ENCODE results near the gene RBFOX1.

The RBFOX1 gene

GRCh38 chr16:7335991-7336634, 3.5 kb downstream of the RBFOX1 start:
- DNase-seq = no peak

- DNase-seq = no peak
Measured at GRCh38 chr16:7336742-7337141, 4.1 kb downstream of the RBFOX1 start.

DNA sequence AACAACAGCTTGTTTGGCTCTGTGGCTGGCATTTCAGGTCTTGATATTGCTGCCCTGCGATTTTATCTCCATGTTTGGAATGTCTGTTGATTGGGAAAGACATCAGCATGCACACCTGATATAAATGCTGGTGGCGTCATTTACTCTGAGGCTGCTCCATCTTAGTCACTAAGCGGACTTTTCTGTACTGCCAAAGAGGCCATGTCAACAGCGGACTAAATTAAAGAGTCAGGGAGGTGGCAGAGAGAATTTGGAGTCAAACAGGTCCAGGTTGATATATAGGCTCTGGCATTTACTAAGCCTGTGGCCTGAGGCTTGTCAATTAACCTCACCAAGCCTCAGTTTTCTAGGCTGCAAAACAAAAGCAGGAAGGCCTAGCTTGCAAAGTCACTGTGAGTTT, 6.2 kb downstream of the RBFOX1 start:
- no peak for DNase-seq

- no peak for DNase-seq
Measured at GRCh38 chr16:7339700-7340099, 7.1 kb downstream of the RBFOX1 start.

DNA sequence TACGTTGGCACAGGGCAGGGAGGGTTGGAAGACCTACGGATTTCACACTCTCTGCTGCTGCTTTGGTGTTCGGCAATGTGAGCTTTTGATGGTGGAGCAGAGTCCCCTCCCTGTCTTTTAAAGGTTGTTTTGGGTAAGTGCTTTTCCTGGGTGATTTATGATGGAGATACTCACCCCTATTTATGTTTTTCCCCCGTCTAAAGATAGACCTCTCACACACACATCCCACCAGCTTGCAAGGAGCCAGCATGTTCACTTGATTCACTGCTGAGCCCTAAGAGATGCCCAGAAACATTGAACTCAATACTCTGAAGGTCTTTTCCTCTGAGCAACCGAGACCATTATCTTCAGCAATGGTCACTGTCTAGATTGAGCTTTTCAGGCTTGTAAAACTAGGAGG, 8.3 kb downstream of the RBFOX1 start:
- DNase-seq = no peak

DNA sequence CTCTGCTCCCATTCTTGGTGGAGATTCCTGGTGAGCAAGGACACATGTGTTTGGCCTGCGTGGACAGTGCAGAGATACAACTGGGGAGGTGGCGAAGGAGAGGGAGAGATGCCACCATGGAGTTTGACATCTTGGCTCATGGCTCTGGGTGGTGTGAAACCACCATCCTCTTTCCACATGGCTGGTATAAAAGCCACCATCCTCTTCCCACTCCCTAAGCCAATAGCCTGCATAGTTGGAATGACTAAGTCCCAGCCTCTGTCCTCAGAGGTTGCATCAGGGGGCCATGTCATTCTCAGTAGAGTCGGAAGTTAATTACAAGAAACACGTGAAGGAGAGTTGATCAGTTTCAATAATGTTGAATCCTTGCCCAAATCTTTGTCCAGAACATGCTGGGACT, 10.0 kb downstream of the RBFOX1 start:
- DNase-seq = no peak

DNA sequence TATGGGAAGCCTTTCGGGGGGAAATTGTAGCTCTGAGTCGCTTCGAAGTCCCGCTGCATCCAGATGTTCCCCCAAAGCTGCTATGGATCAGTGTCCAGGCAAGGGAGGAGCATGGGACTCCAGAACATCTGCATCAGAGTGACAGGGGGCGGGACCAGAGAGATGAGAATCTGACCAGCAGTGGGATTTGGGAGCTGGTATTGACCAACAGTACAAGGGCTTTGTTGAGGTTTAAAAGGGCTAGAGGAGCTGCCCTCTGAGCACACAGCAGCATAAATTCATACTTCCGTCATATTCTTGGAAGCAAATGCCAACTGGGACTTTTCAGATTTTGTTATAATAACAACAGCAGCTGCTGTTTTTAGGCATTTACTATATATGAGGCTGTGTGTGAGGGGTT, 10.6 kb downstream of the RBFOX1 start:
- DNase-seq = no peak

DNA sequence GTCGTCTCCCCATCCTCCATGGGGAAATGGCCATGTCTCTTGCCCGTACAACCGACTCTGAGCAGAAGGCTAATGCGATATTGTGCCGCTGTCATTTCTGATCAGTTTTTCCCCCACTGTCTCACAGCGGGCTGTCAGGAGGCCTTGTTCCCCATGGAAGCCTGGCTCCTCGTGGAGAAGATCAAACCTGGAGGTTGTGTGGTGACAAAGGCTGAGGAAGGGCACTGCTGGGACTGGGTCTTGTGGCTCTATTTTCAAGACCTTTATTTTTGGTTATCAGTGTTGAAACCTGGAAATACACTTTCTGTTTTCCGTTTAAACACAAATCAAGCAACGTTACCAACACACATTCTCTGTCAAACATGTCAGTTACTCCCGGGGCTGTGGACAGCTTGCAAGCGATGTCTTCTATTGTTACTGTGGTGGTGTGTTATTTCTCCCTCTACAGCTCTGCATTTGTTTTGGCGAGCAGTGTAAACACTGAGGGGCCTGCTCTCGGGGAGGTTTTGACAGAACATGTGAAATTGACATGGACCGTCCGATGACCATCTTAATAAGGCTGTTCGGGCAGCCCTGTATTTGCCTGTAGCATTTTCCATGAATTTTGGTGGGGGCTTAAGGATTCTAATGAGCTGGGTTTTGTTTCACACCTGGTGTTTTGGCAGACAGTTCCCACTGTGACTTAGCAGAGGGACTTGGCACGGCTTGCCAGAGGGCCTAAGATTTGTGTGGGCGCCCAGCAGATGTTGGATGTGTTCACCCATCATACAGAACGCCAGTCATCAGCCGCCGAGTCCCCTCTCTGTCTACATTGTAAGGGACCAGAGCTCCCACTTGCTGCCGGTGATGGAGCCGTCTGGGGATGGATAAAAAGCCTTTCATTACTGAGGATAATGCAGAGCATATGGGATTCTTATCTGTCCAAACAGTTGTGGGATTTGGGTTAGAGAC, 12.5 kb downstream of the RBFOX1 start:
- no peak for DNase-seq

DNA sequence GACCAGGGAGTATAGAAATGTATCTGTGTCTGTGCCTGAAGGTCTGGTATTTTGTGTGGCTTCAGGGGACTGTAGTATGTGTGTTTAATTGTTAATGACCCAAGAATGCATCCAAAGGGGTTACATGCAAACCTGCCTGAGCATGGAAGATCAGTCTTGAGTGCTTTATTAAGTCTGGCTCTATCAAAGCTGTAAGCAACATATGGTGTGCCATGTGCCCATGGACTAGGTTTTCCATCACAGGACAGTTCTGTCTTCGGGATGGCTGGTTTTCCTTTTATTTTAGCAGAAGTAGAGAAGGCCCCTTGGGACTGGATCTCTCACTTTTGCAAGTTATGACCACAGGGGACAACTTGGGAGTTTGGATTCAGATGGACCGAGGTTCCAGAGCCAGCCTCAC, 18.2 kb downstream of the RBFOX1 start:
- DNase-seq = no peak

- no peak for DNase-seq
Measured at GRCh38 chr16:7351610-7352510, 19.2 kb downstream of the RBFOX1 start.

DNA sequence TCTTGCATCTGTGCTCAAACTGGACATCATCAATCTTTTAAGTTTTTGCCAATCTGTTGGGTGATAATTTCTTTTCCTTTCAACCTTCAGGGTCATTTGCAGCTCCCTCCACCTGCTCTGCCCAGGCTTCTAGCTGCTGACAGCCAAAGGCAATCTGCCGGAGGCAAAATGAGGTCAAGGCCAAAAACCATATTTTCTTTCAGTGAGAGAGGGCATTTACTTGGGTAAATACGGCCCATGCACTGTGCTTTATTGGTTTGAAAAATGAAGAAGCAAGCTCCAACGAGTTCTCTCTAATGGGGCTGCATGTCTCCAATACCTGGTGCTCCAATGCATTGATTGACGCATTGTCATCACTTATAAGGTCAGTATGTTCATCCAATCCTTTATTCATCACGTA, 23.1 kb downstream of the RBFOX1 start:
- no peak for DNase-seq

DNA sequence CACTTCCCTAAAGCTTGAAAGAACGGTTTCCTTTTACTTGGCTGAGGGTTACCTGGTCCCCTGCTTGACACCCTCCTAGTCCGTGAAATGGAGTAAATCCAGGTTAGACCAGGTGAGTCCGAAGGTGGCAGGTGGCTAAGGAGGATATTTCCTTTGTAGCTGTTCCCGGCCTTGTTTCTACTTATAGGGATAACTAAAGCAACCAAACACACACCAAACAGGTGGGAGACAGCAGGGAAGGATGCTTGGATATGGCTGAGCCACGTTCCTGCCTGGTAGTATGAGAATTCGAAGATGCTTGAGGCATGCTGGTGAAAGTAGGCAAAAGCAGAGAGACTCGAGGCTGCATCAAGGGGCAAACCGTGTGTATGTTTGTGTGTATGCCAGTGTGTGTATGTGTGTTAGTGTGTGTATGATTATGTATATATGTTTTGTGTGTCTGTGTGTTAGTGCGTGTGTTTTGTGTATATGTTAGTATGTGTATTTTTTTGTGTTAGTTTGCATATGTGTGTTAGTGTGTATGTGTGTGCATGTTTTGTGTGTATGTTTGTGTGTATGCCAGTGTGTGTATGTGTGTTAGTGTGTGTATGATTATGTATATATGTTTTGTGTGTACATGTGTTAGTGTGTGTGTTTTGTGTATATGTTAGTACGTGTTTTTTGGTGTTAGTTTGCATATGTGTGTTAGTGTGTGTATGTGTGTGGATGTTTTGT, 28.9 kb downstream of the RBFOX1 start:
- no peak for DNase-seq

DNA sequence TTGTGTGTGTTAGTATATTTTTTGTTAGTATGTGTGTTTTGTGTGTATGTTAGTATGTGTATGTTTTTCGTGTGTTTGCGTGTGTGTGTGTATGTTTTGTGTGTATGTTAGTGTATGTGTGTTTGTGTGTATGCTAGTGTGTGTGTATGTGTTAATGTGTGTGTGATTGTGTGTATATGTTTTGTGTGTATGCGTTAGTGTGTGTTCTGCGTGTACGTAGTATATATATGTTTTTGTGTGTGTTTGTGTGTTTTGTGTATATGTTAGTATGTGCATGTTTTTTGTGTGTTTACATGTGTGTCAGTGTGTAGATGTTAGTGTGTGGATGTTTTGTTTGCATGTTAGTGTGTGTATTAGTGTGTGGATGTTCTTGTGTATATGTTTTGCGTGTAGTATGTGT, 29.6 kb downstream of the RBFOX1 start:
- DNase-seq = no peak

DNA sequence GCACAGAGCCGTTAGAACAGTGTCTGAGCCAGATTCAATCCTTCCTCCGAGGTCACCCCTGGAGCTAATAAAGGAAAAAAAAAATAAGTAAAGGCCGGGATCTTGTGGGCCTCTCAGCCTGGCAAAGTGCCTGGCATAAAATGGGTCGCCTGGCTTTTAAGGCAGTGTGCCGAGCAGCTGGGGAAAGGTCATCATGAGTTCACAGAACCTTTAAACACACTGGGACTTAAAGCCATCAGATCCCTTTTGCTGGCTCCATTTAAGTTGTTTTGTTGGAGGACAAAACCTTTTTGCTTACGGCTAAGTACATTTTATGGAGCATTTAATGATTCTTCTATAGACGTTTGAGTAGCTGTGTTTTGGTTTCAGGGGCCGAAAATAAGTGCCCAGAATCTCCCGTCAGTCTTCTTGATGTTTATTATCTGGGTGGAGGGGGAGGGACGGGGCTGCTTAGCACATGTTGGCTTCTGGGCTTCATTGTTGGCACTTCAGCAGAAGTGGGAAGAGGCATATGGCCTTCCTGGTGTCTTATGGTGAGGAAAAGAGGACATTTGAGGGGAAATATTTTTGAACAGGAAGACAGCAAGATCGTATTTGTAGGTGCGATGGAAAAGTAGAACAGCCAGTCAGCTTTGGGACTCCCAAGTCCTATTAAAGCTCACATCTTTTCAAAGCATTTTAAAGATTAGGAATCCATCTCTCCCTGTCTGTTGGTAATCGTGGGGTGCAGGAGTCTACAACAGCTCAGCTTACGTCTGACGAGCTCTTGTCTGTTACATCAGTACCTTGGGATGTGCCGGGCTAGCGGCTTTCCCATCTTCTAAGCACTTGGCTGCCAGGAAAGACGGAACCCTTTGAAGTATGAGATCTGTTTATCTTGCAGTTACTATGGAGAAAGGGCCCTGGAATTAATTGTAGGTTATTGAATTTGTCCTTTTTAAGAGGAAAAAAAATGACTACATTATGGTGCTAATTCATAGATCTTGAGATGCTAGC, 31.1 kb downstream of the RBFOX1 start:
- no peak for DNase-seq

GRCh38 chr16:7366041-7366440, 33.4 kb downstream of the RBFOX1 start:
- no peak for DNase-seq

DNA sequence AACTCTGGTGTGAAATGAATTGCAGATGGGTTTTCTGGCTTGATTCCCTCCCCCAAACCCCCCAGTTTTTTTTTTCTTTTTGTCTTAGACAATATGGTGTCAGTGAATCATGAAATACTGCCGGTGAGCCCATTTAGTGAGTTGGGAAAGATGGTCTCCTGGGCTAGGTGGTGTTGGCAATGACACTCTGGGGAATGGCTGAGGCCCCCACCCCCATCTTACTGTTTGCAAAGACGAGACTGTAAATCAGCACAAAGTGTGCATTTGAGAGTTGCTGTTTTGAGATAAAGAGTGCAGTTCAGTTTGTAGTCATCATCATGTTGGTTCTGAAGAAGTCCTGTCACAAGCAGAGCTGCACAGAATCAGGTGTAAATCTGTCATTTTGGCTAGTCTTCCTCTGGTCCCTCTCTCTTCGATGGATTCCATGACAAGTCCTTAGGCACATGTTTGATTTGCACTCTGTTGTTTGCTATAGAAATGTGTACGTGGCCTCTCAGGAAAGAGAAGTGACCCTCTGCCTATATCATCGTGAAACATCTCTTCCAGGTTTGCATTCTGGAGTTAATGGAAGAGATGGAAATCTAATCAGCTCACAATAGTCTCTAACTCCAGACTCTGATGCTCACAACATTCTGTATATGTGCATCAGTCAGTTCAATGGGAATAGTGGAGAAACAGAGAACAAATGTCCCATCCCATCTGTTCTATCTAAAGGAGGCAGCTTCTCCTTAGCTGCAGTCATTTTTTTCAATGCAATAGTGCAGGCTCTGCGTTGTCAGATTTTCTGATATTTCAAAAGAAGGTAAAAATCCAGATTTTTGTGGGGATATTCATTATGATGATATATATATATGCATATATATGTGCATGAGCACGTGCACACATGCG, 34.6 kb downstream of the RBFOX1 start:
- no peak for DNase-seq

DNA sequence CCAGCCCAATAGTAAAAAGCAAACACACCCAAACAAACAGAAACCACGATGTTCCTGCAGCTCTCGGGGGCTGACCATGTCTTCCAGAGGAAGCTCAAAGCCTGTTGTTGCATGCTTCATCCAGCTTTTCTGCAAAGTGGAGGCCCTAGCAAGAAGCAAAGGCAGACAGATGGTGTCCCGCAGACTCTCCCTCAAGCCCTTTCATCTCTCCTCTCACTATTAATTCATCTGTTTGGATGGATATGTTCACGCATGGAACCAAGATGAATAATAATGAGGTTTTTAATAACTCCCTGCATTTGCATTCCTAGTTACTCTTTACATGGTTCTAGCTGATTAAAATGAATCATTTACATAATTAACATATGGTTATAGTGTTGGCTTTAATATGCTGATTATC, 36.6 kb downstream of the RBFOX1 start:
- DNase-seq = no peak

GRCh38 chr16:7372095-7372494, 39.5 kb downstream of the RBFOX1 start:
- no peak for DNase-seq

DNA sequence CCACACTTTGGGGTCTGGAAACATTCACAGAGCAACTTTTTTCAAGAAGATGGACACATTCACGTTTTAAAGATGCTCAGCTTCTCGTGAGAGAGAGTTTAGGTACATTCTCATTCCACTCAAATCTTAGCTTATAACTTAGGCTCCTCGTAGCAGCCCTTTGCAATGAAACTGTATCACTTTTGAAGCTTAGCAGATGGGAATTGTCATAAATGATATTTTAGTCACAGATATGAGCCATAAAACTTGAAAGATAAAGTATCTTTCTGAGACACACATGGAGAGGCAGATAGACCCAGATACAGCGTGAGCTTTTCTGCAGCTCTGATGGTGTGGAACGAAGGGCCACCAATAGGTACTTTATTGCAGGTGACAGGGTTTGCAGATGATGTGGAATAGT, 41.1 kb downstream of the RBFOX1 start:
- no peak for DNase-seq

DNA sequence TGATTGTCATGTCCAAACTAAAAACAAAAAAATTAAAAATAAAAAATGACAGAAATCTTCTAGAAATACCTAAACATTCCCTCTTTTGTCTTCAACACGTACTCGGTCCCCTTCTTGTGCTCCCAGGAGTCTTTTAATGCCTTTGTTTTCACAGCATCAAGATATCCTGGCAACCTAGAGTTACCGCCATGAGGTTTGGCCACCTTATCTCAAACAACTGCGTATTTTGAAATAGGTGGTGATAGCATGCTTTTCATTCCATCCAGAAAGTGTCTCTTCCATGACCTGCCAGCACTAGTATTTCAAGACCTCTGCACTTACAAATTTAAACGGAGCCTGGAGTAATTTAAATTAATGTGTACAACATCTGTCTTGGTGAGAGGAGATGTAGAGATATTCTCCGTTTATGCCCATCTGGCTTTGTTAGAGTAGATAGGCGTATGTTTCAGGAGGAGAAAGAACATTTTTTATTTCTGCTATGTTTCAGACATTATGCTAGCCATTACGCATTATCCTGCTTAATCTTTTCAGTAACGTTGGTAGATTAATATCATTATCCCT, 42.0 kb downstream of the RBFOX1 start:
- no peak for DNase-seq

All from DMS53 (cell line).